Fibroblast of the aortic adventitia (primary cell): ENCODE data around the gene REXO2. TPM values are rescaled to one million over a fixed set of nuclear protein-coding genes. Genes with fewer than 3 reads are reported as not detected.
A peak's percentile ranks its signal among the peaks of the same experiment; 100 is the strongest.

Experiments
- DNase-seq: peaks from one replicate; pipeline ENCODE4 v3.0.0-alpha.2; 2010; ENCODE audit warnings: low read depth
- H3K4me3 ChIP-seq: 2 replicates; pipeline ENCODE4 v1.5.1; 2011; ENCODE audit warnings: low read depth, mild to moderate bottlenecking, control low read depth, low read length, moderate library complexity
- CTCF ChIP-seq: IDR thresholded peaks from 2 replicates; pipeline ENCODE4 v1.5.1; 2011; ENCODE audit warnings: mild to moderate bottlenecking, low read length, control low read depth, inconsistent platforms; ENCODE audit not compliant: insufficient read depth
- total RNA-seq: library from RNA; depleted of rRNA; stranded (reverse); fragments of >200 nt; gene quantifications from 2 replicates; pipeline ENCODE4 v1.2.3, GENCODE V29; 2012; ENCODE audit warnings: low replicate concordance

Gene REXO2
- total RNA-seq, 1 donor: 162 TPM

- TF ChIP-seq CTCF: no peak
- H3K4me3 ChIP-seq: no peak overlapping the region
- peak; percentile 68 for DNase-seq
These were observed 22.8 kb upstream of the REXO2 start for GRCh38 chr11:114416441-114416961.

- TF ChIP-seq CTCF: no peak
- H3K4me3 ChIP-seq: no peak overlapping the region
- DNase-seq: no peak
These were observed 13.0 kb upstream of the REXO2 start for GRCh38 chr11:114426280-114426679.

- no peak for DNase-seq
- no peak for TF ChIP-seq CTCF
- no peak overlapping the region for H3K4me3 ChIP-seq
These were observed 9.0 kb upstream of the REXO2 start for GRCh38 chr11:114430290-114430689.

- no peak overlapping the region for H3K4me3 ChIP-seq
- DNase-seq: no peak
- TF ChIP-seq CTCF: no peak
These were observed 6.4 kb upstream of the REXO2 start for GRCh38 chr11:114432893-114433292.

GRCh38 chr11:114433376-114433775 is 5.9 kb upstream of the REXO2 start:
- DNase-seq: no peak

GRCh38 chr11:114438303-114438702 is 964 bp upstream of the REXO2 start:
- H3K4me3 ChIP-seq: no peak overlapping the region
- no peak for TF ChIP-seq CTCF
- no peak for DNase-seq

More at GRCh38 chr11:114433376-114433775, 5.9 kb upstream of the REXO2 start:
- H3K4me3 ChIP-seq: no peak overlapping the region
- no peak for TF ChIP-seq CTCF

GRCh38 chr11:114440121-114440860 is 1.0 kb downstream of the REXO2 start:
- peak; percentile 49 for DNase-seq
- H3K4me3 ChIP-seq: peak overlapping the region; percentile 96
- no peak for TF ChIP-seq CTCF
